Measurements from ENCODE around the gene MEGF8.

GRCh38 chr19:42283188-42284065, 42.0 kb upstream of the MEGF8 start:
- TF ChIP-seq POLR2A (IDR thresholded peaks at IDR 0.05) (peak; percentile 57), CTCF (IDR thresholded peaks at IDR 0.05) (no peak)

Measured in breast epithelium (tissue), 3 donors.